Endothelial cell of umbilical vein (primary cell): ENCODE data around the gene ARHGAP10. TPM values are rescaled to one million over a fixed set of nuclear protein-coding genes. Genes with fewer than 3 reads are reported as not detected.

Source experiments
- BruUV-seq: library from RNA; stranded (reverse); fragments of 400-500 nt; replicated peaks from 2 replicates; lab custom pipeline; 2021; lab: Mats Ljungman, UMichigan
- CTCF ChIA-PET: fragments of 300-600, 350-600 bp; sonication (Branson Sonifier 250); formaldehyde crosslinking; loops from one replicate; lab custom pipeline; 2021; ENCODE audit warnings: antibody characterized with exemption, inconsistent platforms; lab: Charles Lee
- POLR2A ChIA-PET: fragments of 300-600, 350-600 bp; sonication (Branson Sonifier 250); formaldehyde crosslinking; loops from one replicate; lab custom pipeline; 2021; ENCODE audit warnings: antibody characterized with exemption, inconsistent platforms; lab: Charles Lee
- DNase-seq: peaks from one replicate; pipeline ENCODE4 v3.0.0-alpha.2; 2011; ENCODE audit warnings: low read depth, low spot score
- FAIRE-seq: peaks from 2 replicates; lab custom pipeline; 2011; peaks lifted over from hg19 to GRCh38; lab: Jason Lieb, UNC
- H2AFZ ChIP-seq: 2 replicates; pipeline ENCODE4 v1.6.0; 2012; ENCODE audit warnings: low read depth, low read length, control low read depth, inconsistent platforms
- H3K27ac ChIP-seq: 2 replicates; pipeline ENCODE4 v1.5.1; 2011; ENCODE audit warnings: low read depth, mild to moderate bottlenecking, control low read depth, low read length, moderate library complexity; ENCODE audit not compliant: insufficient read depth
- H3K27me3 ChIP-seq, 2 experiments: 2 replicates each; pipeline versions ENCODE4 v1.6.0 to v1.6.1; 2011; ENCODE audit warnings: low read length in 2 of 2, mixed read lengths in 1 of 2; ENCODE audit not compliant: control insufficient read depth in 2 of 2, insufficient read depth in 2 of 2
- H3K36me3 ChIP-seq, 2 experiments: 2 replicates in 1 of 2; 3 replicates in 1 of 2; pipeline ENCODE4 v1.5.1; 2011; ENCODE audit warnings: low read length in 2 of 2, mild to moderate bottlenecking in 1 of 2, moderate library complexity in 1 of 2; ENCODE audit not compliant: control insufficient read depth in 2 of 2, insufficient read depth in 2 of 2; ENCODE audit errors: extremely low read depth in 1 of 2
- H3K4me1 ChIP-seq: 3 replicates; pipeline ENCODE4 v1.5.1; 2011; ENCODE audit warnings: mild to moderate bottlenecking, low read length; ENCODE audit not compliant: control insufficient read depth, insufficient read depth; ENCODE audit errors: extremely low read depth
- H3K4me2 ChIP-seq: 2 replicates; pipeline ENCODE4 v1.6.1; 2011; ENCODE audit warnings: low read length, control low read depth, mixed read lengths; ENCODE audit not compliant: insufficient read depth
- H3K4me3 ChIP-seq, 3 experiments: fragments of 200-600 bp in 1 of 3; sonication (generic), shearing (Covaris generic) in 1 of 3; replicated peaks in 1 of 3; 2 replicates each; pipeline ENCODE4 v1.5.1; 2011 to 2016; ENCODE audit warnings: control low read depth in 3 of 3, low read length in 3 of 3, mild to moderate bottlenecking in 2 of 3, inconsistent platforms in 1 of 3, low read depth in 1 of 3, moderate library complexity in 1 of 3; ENCODE audit not compliant: insufficient read depth in 1 of 3
- H3K79me2 ChIP-seq: 2 replicates; pipeline ENCODE4 v1.6.0; 2012; ENCODE audit warnings: low read length, inconsistent platforms; ENCODE audit not compliant: control insufficient read depth, insufficient read depth
- H3K9ac ChIP-seq: replicated peaks from 2 replicates; pipeline ENCODE3; 2011; ENCODE audit warnings: low read length, control low read depth; ENCODE audit not compliant: insufficient read depth; ENCODE audit errors: extremely low read depth
- H3K9me1 ChIP-seq: replicated peaks from 3 replicates; pipeline ENCODE4 v1.6.0; 2011; ENCODE audit warnings: mild to moderate bottlenecking, low read length; ENCODE audit not compliant: control insufficient read depth, insufficient read depth; ENCODE audit errors: extremely low read depth
- H3K9me3 ChIP-seq: replicated peaks from 2 replicates; pipeline ENCODE4 v1.5.1; 2012; ENCODE audit warnings: low read length, inconsistent platforms; ENCODE audit not compliant: control insufficient read depth, insufficient read depth
- H4K20me1 ChIP-seq: replicated peaks from 2 replicates; pipeline ENCODE3; 2011; ENCODE audit warnings: mild to moderate bottlenecking, low read length; ENCODE audit not compliant: control insufficient read depth, insufficient read depth; ENCODE audit errors: extremely low read depth
- EZH2 ChIP-seq: IDR thresholded peaks from 2 replicates; pipeline ENCODE4 v1.6.1; 2012; ENCODE audit warnings: borderline replicate concordance, low read depth, mild to moderate bottlenecking, moderate library complexity, low read length, inconsistent platforms; ENCODE audit not compliant: severe bottlenecking
- FOS ChIP-seq: IDR thresholded peaks from 2 replicates; pipeline ENCODE4 v1.6.1; 2011; ENCODE audit warnings: mild to moderate bottlenecking, low read length, moderate library complexity, borderline replicate concordance; ENCODE audit not compliant: insufficient read depth
- POLR2A ChIP-seq: IDR thresholded peaks from 2 replicates; pipeline ENCODE4 v1.6.1; 2012; ENCODE audit warnings: low read depth, mild to moderate bottlenecking, control low read depth, low read length
- POLR2AphosphoS5 ChIP-seq: IDR thresholded peaks from 2 replicates; pipeline ENCODE4 v1.6.1; 2012; ENCODE audit warnings: low read depth, mild to moderate bottlenecking, control low read depth, low read length, moderate library complexity; ENCODE audit not compliant: insufficient read depth
- dilution Hi-C: fragments of 300-500 bp; cut with MboI; formaldehyde crosslinking; loops from one replicate; pipeline ENCODE4 v1.15.0; 2019; ENCODE audit warnings: low sequenced_read_pairs; ENCODE audit not compliant: extremely low pct_ligation_motif_present
- intact Hi-C: fragments of 100-400 bp; cut with micrococcal nuclease; formaldehyde crosslinking; loops from one replicate; pipeline ENCODE4 v1.10.0; 2022
- polyA plus RNA-seq, 4 experiments: library from polyadenylated mRNA; depleted of rRNA in 3 of 4; stranded (reverse) in 3 of 4; unstranded in 1 of 4; fragments of >200 nt; gene quantifications; 2 replicates each; pipeline versions ENCODE4 v1.2.1 to v1.2.3, GENCODE V29; 2011 to 2012; ENCODE audit warnings: missing spikeins in 1 of 4
- total RNA-seq: library from RNA; stranded (reverse); gene quantifications from 2 replicates; pipeline ENCODE4 v1.2.3, GENCODE V29; 2021
- TF ChIP-seq, protein P1 (sequence below), 2 donors: IDR thresholded peaks; 1 replicate in 1 of 2; 2 replicates in 1 of 2; pipeline ENCODE4 v1.5.1; 2011; ENCODE audit warnings: low read length in 2 of 2, mild to moderate bottlenecking in 2 of 2, moderate library complexity in 2 of 2, control low read depth in 1 of 2, inconsistent platforms in 1 of 2, low read depth in 1 of 2; ENCODE audit not compliant: insufficient read depth in 1 of 2; ENCODE audit errors: extremely low read depth in 1 of 2

ARHGAP10 gene
- total and polyA plus RNA-seq, 2 donors (not counting 3 experiments of a cell fraction or from before 2014, with no cell fraction given), result 20.4 to 36.7 TPM

DNA sequence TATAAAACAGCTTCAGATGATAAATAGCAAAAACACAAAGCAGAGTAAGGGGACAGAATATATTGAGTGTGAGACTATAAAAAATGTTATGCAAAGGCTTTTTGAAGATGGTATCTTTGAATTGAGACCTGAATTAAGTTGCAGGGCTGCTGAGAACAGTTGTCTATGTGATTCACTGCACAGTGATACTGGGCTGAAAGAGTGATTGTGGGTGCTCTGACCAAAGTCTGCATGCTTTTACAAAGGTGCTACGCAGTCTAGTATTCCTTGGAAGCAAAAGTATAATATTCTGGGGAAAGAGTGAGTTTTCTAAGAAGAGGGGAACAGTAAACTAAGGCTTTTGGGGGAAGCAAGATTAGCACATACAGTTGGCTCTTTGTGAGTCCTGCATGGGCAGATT, 234.0 kb downstream of the ARHGAP10 start:
- Histone ChIP-seq H3K27me3 (no peaks in the 10 kb centered on the region), H3K79me2 (no peaks in the 10 kb centered on the region), H3K4me1 (peaks cover 15% of the 10 kb centered on the region), H2AFZ (no peak overlapping the region), H3K4me2 (no peak overlapping the region), H3K36me3 (no peaks in the 10 kb centered on the region), H3K27ac (no peak overlapping the region), H3K4me3 (no peak overlapping the region), H3K9ac (no peak overlapping the region), H3K9me3 (no peaks in the 10 kb centered on the region), H3K9me1 (no peaks in the 10 kb centered on the region), H4K20me1 (no peaks in the 10 kb centered on the region)
- dilution Hi-C loops (no loop called here), intact Hi-C loops (no loop called here)
- no peak for DNase-seq
- FAIRE-seq, result no peak
- ChIA-PET POLR2A (no interaction called here), CTCF (interaction anchor here (1.2 to 1.3 kb wide), 2 partner anchors 18 to 99 kb away, joined by 3 to 4 read pairs; no protein-coding TSS in a partner anchor)
- no TSS peak for BruUV-seq
- TF ChIP-seq POLR2AphosphoS5, result no peak
- TF ChIP-seq, protein P1, sequence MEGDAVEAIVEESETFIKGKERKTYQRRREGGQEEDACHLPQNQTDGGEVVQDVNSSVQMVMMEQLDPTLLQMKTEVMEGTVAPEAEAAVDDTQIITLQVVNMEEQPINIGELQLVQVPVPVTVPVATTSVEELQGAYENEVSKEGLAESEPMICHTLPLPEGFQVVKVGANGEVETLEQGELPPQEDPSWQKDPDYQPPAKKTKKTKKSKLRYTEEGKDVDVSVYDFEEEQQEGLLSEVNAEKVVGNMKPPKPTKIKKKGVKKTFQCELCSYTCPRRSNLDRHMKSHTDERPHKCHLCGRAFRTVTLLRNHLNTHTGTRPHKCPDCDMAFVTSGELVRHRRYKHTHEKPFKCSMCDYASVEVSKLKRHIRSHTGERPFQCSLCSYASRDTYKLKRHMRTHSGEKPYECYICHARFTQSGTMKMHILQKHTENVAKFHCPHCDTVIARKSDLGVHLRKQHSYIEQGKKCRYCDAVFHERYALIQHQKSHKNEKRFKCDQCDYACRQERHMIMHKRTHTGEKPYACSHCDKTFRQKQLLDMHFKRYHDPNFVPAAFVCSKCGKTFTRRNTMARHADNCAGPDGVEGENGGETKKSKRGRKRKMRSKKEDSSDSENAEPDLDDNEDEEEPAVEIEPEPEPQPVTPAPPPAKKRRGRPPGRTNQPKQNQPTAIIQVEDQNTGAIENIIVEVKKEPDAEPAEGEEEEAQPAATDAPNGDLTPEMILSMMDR (IDR thresholded peaks at IDR 0.05; ENCODE audit: extremely low read depth in 1 of 2, insufficient read depth in 1 of 2, low read depth in 1 of 2, low read length in 2 of 2), result no peak

DNA sequence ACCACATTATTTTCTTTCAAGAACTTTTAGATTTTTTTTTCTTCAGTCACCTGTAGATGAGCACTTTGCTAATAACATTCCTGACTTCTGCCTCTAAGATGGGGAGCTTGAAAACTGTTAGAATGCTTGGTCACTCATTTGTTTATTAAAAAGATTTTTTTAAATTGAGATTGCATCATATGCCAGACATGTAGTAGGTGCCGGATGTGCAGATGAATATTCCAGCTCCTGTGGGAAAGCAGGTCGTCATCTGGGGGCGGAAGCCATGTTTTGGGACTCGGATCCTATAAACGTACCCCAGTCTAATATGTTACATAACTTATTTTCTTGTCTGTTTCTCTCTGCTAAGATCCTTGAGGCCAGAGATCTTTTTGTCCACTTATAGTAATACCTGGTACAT, 236.8 kb downstream of the ARHGAP10 start:
- H3K9ac ChIP-seq, result no peak overlapping the region
- DNase-seq (no peak), FAIRE-seq (no peak)
- no peak overlapping the region for H3K4me2 ChIP-seq
- TF ChIP-seq POLR2A, result no peak
- TF ChIP-seq EZH2, result no peak
- TF ChIP-seq, protein P1 (IDR thresholded peaks at IDR 0.05; ENCODE audit: extremely low read depth in 1 of 2, insufficient read depth in 1 of 2, low read depth in 1 of 2, low read length in 2 of 2), result no peak
- TF ChIP-seq FOS, result no peak
- ChIA-PET CTCF (interaction anchor here (0.8 to 3.2 kb wide), 6 partner anchors 12 to 1298 kb away, joined by 3 to 16 read pairs (median 6); no protein-coding TSS in a partner anchor), POLR2A (no interaction called here)
- no peaks in the 10 kb centered on the region for H4K20me1 ChIP-seq
- no peaks in the 10 kb centered on the region for H3K36me3 ChIP-seq
- H3K4me1 ChIP-seq, result peaks cover 15% of the 10 kb centered on the region
- dilution Hi-C loops (no loop called here), intact Hi-C loops (no loop called here)
- H3K79me2 ChIP-seq, result no peaks in the 10 kb centered on the region
- H3K27ac ChIP-seq, result no peak overlapping the region
- no peaks in the 10 kb centered on the region for H3K9me1 ChIP-seq
- no TSS peak for BruUV-seq
- H3K27me3 ChIP-seq, result no peaks in the 10 kb centered on the region
- no peak overlapping the region for H3K4me3 ChIP-seq
- no peaks in the 10 kb centered on the region for H3K9me3 ChIP-seq
- H2AFZ ChIP-seq, result no peak overlapping the region
